Fibroblast of villous mesenchyme (primary cell): ENCODE measurements around the gene GALNT10. TPM values are rescaled to one million over a fixed set of nuclear protein-coding genes. Genes with fewer than 3 reads are reported as not detected.

Experiments
- DNase-seq: peaks from one replicate; pipeline ENCODE4 v3.0.0-alpha.2; 2010; ENCODE audit warnings: low read depth
- H3K4me3 ChIP-seq: 2 replicates; pipeline ENCODE4 v1.5.1; 2011; ENCODE audit warnings: low read depth, mild to moderate bottlenecking, low read length
- CTCF ChIP-seq: IDR thresholded peaks from 2 replicates; pipeline ENCODE4 v1.5.1; 2012; ENCODE audit warnings: low read depth, mild to moderate bottlenecking, low read length; ENCODE audit not compliant: insufficient read depth
- total RNA-seq: library from RNA; depleted of rRNA; stranded (reverse); fragments of >200 nt; gene quantifications from 2 replicates; pipeline ENCODE4 v1.2.3, GENCODE V29; 2012

Gene GALNT10
- total RNA-seq, 1 donor: 40.6 TPM

GRCh38 chr5:154178661-154179060 is 11.9 kb upstream of the GALNT10 start:
- TF ChIP-seq CTCF: no peak
- DNase-seq: no peak
- H3K4me3 ChIP-seq: no peak overlapping the region

- H3K4me3 ChIP-seq: no peak overlapping the region
- peak; percentile 65 for DNase-seq
- TF ChIP-seq CTCF: peak; percentile 91
These were observed 10.5 kb upstream of the GALNT10 start for GRCh38 chr5:154179846-154180710.

- no peak for TF ChIP-seq CTCF
- DNase-seq: no peak
- H3K4me3 ChIP-seq: no peak overlapping the region
These were observed 9.4 kb upstream of the GALNT10 start for GRCh38 chr5:154181161-154181560.

DNA sequence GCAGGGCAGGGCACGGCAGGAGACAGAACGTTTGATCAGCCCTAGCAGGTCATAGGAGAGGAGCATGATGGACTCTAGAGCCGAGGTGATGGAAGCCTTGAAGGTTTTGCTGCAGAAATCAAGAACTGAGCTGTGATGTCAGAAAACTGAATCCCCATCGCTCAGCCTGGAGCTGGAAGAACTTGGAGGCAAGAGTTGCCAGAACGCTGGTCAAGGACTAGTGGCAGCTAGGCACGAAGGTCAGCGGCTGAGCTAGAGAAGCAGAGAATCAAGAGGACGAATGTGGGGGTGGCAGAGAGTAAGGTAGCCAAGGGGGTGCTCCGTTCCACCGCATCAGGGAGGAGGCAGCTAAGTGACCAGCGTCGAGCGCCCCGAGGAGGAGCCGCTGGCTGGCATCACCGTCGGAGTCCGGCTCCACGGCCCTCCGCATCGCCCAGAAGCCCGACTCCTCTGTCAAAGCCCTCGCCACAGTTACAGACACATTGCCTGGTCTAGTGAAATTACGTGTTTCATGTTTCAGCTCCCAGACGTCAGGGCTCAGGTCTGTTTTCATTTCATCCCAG is 1.2 kb upstream of the GALNT10 start:
- peak overlapping the region; percentile 87 for H3K4me3 ChIP-seq
- no peak for TF ChIP-seq CTCF
- no peak for DNase-seq

DNA sequence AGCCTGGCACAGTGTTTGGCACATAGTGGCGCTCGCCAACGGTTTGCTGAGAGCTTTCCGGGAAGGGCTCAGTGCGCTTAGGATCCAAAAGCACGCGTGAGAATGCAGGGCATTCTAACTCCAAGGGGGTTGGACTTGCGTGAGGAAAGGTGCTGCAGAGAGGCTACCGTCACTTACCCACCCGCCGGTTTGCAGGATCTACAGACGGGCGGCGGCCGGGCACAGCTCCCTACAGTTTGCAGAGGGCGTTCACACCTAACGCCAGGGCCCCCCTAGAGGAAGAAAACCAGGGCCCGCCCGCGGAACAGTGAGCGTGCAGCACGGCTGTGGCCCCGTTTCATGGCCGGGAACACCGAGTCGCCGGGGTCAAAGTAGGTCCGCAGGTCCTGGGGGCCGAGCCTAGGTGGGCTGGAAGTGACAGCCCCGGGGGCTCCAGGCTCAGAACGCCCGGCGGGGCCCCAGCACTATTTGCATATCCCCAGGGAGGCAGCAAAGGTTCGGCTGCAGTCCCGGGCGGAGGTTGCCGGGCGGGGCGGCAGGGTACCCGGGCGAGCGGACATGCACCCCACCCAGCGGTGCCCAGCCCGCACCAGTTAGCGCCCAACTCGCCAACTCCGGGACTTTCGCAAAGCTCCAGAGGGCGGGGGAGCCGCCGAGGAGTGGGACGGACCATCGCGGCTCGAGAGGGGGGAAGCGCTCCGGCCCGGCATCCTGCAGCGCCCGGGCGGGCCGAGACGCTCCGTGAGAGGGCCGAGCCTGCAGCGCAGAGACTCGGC is 526 bp upstream of the GALNT10 start:
- TF ChIP-seq CTCF: peak; percentile 45
- peak overlapping the region; percentile 87 for H3K4me3 ChIP-seq
- peak; percentile 74 for DNase-seq

DNA sequence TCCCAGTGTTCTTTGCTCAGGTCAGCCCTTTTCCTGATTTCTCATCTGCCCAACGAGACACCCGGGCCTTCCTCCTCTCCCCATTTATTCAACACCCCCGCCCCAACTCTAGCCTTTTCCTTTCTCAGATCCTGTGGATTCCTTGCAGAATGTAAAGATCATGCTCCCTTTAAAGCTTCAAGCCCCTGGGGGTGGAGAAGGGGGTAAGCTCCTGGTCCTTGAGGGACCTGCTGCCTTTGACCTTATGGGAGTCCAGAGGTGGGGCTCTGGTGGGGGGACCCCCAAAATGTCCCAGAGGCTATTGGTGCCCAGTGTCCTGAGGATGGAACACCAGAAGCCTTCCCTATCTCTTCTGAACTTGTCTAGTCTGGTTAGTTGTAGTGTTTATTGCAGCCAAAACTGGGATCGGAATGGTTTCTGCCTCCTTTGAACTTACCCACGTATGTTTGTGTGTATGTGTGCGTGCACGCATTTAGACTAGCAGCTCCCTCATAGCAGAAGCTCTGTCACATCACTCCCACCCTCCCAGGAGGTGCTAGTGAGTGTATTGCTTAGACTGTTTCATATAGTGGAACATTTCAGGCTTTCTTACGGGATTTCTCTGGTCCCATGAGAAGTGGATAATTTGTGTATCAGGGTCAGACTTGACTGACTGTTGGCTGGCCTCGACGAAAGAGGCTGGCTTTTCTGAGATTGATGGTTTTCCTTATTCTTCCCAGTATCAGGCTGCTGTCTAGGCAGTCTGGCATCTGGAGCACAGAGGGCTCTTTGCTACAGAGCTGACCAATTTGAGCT is 1.1 kb downstream of the GALNT10 start:
- peak; percentile 49 for DNase-seq
- H3K4me3 ChIP-seq: peak overlapping the region; percentile 69
- peak; percentile 9 for TF ChIP-seq CTCF
